ENCODE data around the gene TTBK2. TPM values are rescaled to one million over a fixed set of nuclear protein-coding genes. Genes with fewer than 3 reads are reported as not detected.

The TTBK2 gene
- total RNA-seq, 1 donor from 2014 or later, result 32.4 TPM

DNA sequence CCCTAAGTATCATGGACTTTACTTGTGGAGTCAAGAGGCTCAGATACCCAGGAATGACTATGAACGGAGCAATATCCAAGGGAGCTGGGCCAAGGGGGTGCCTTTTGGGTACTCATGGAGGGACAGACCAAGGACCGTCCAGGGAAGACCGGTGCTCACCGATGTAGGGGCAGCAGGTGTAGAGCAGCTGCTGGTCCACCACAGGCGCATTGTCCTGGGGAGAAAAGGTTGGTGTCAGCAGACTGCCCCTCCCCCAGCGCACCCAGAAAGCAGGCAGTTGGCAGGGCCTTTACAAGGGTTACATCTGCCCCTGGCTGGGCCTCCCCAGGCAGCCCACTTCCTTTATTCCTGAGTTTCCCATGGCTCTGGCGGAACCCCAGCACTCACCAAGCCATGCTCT is 191.2 kb downstream of the TTBK2 start:
- peaks cover 40% of the 10 kb centered on the region for H3K36me3 Mint-ChIP-seq
- H3K4me3 ChIP-seq, result no peak overlapping the region
- no peaks in the 10 kb centered on the region for H3K36me3 ChIP-seq
- no peak overlapping the region for H3K9ac ChIP-seq
- no peak overlapping the region for H2AFZ ChIP-seq (replicated peaks)
- H3K27me3 Mint-ChIP-seq (ENCODE audit: insufficient read depth, low read depth), result peaks cover 12% of the 10 kb centered on the region
- no peaks in the 10 kb centered on the region for H3K27me3 ChIP-seq
- H3K27ac Mint-ChIP-seq, result no peak overlapping the region
- no peaks in the 10 kb centered on the region for H3K4me1 ChIP-seq
- H3F3A ChIP-seq (ENCODE audit: low read depth), result peaks cover 3% of the 10 kb centered on the region
- DNase-seq (ENCODE audit: low spot score), result no peak
- no peak overlapping the region for H3K4me2 ChIP-seq
- H3K9me3 ChIP-seq (ENCODE audit: low read depth), result no peaks in the 10 kb centered on the region
- H3K9me3 Mint-ChIP-seq, result no peaks in the 10 kb centered on the region
- TF ChIP-seq EZH2phosphoT487 (IDR thresholded peaks at IDR 0.05), result no peak
- no peak for TF ChIP-seq EZH2 (IDR thresholded peaks at IDR 0.05)
- no peak for TF ChIP-seq CTCF (IDR thresholded peaks at IDR 0.05)
- H4K20me1 ChIP-seq (ENCODE audit: low read depth), result peaks cover 8% of the 10 kb centered on the region
- no peaks in the 10 kb centered on the region for H3K79me2 ChIP-seq (ENCODE audit: low read depth)
- no peak overlapping the region for H3K4me3 Mint-ChIP-seq
- H3K4me1 Mint-ChIP-seq, result peaks cover 4% of the 10 kb centered on the region
- no peak overlapping the region for H3K27ac ChIP-seq

DNA sequence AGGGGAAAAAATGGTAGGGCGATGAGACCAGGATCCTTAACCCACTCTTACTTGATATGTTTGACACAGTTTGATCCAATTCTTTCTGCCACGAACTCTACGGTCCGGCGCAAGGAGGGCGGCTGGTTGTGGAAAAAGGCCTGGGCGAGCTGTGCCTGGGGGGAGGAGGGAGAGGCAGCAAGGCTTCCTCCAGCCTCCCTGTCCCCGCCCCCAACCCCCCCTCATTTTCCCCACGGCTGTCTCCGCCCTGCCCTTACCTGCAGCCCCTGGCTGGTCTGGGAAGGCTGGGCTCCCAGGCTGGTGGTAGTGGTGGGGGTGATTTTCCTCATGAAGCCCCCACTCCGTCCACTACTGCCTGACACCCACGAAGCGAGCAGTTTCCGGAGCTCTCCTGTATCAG is 191.6 kb downstream of the TTBK2 start:
- no peaks in the 10 kb centered on the region for H3K36me3 ChIP-seq
- H2AFZ ChIP-seq (replicated peaks), result no peak overlapping the region
- peaks cover 3% of the 10 kb centered on the region for H3F3A ChIP-seq (ENCODE audit: low read depth)
- Mint-ChIP-seq H3K4me1 (peaks cover 2% of the 10 kb centered on the region), H3K27ac (no peak overlapping the region), H3K4me3 (no peak overlapping the region), H3K27me3 (ENCODE audit: insufficient read depth, low read depth) (peaks cover 8% of the 10 kb centered on the region), H3K36me3 (peaks cover 36% of the 10 kb centered on the region), H3K9me3 (no peaks in the 10 kb centered on the region)
- H3K4me1 ChIP-seq, result no peaks in the 10 kb centered on the region
- H3K27me3 ChIP-seq, result no peaks in the 10 kb centered on the region
- no peak overlapping the region for H3K9ac ChIP-seq
- H4K20me1 ChIP-seq (ENCODE audit: low read depth), result peaks cover 8% of the 10 kb centered on the region
- no peak overlapping the region for H3K27ac ChIP-seq
- DNase-seq (ENCODE audit: low spot score), result no peak
- no peaks in the 10 kb centered on the region for H3K79me2 ChIP-seq (ENCODE audit: low read depth)
- no peak overlapping the region for H3K4me2 ChIP-seq
- no peak overlapping the region for H3K4me3 ChIP-seq
- TF ChIP-seq EZH2 (IDR thresholded peaks at IDR 0.05), result no peak
- TF ChIP-seq CTCF (IDR thresholded peaks at IDR 0.05), result no peak
- TF ChIP-seq EZH2phosphoT487 (IDR thresholded peaks at IDR 0.05), result no peak
- no peaks in the 10 kb centered on the region for H3K9me3 ChIP-seq (ENCODE audit: low read depth)

- peaks cover 8% of the 10 kb centered on the region for H4K20me1 ChIP-seq (ENCODE audit: low read depth)
- peaks cover 8% of the 10 kb centered on the region for H3K27me3 Mint-ChIP-seq (ENCODE audit: insufficient read depth, low read depth)
- peaks cover 3% of the 10 kb centered on the region for H3F3A ChIP-seq (ENCODE audit: low read depth)
- H3K27ac Mint-ChIP-seq, result no peak overlapping the region
- no peak for DNase-seq (ENCODE audit: low spot score)
- H3K27me3 ChIP-seq, result no peaks in the 10 kb centered on the region
- H3K36me3 Mint-ChIP-seq, result peaks cover 34% of the 10 kb centered on the region
- no peak overlapping the region for H3K27ac ChIP-seq
- H3K9me3 ChIP-seq (ENCODE audit: low read depth), result no peaks in the 10 kb centered on the region
- H3K36me3 ChIP-seq, result no peaks in the 10 kb centered on the region
- TF ChIP-seq EZH2 (IDR thresholded peaks at IDR 0.05) (no peak), CTCF (IDR thresholded peaks at IDR 0.05) (no peak), EZH2phosphoT487 (IDR thresholded peaks at IDR 0.05) (no peak)
- H3K79me2 ChIP-seq (ENCODE audit: low read depth), result no peaks in the 10 kb centered on the region
- H2AFZ ChIP-seq (replicated peaks), result no peak overlapping the region
- H3K9ac ChIP-seq, result no peak overlapping the region
- H3K4me3 Mint-ChIP-seq, result no peak overlapping the region
- H3K4me3 ChIP-seq, result no peak overlapping the region
- no peak overlapping the region for H3K4me2 ChIP-seq
- no peaks in the 10 kb centered on the region for H3K4me1 ChIP-seq
- H3K4me1 Mint-ChIP-seq, result peaks cover 2% of the 10 kb centered on the region
- no peaks in the 10 kb centered on the region for H3K9me3 Mint-ChIP-seq
Measured at GRCh38 chr15:42728560-42728959, 192.0 kb downstream of the TTBK2 start.

Measured in neural progenitor cell (in vitro differentiated cells).